SK-N-SH treated with all-trans-retinoic acid at 6 μM for 48 hours (cell line): ENCODE data around the gene CACNA1D.

ENCODE experiments used
- PPARA ChIP-seq: fragments of 250-450 bp; sonication (Bioruptor Pico); IDR thresholded peaks from 2 replicates; pipeline ENCODE4 v1.5.0; 2020; ENCODE audit warnings: mild to moderate bottlenecking, borderline replicate concordance
- RARB ChIP-seq: fragments of 250-450 bp; sonication (Bioruptor Pico); IDR thresholded peaks from 2 replicates; pipeline ENCODE4 v1.8.0; 2021; ENCODE audit warnings: mild to moderate bottlenecking, moderate library complexity
- ZNF70 ChIP-seq: fragments of 450-650 bp; formaldehyde crosslinking; IDR thresholded peaks from 2 replicates; pipeline ENCODE4 v1.5.0; 2020; ENCODE audit warnings: mild to moderate bottlenecking, moderate library complexity
- TF ChIP-seq, protein P1 (sequence below): fragments of 250-450 bp; sonication (Bioruptor Pico); IDR thresholded peaks from 2 replicates; pipeline ENCODE4 v1.8.0; 2020; ENCODE audit warnings: mild to moderate bottlenecking, moderate library complexity, borderline replicate concordance

DNA sequence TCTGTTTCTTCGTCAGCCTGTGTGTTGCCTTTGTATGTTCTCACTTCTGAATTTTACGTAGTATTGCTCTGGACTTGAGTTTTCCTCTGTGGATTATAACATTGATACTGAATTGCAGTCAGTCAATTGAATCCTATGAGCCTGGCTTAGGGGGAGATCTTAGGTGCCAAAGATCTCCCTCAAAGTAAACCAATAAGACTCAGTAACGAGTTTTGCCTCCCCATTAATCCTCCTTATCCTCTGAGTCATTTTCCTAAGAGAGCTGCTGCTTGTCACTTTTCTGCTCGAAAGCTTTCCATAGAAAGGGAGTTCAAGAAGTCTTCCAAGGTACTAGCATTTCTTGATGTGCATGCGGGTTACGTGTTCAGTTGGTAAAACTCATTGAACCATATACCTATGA is 225.4 kb downstream of the CACNA1D start:
- TF ChIP-seq ZNF70 (CRISPR knock-in tag) (no peak), RARB (CRISPR knock-in tag) (no peak), PPARA (CRISPR knock-in tag) (no peak)
- TF ChIP-seq, protein P1, sequence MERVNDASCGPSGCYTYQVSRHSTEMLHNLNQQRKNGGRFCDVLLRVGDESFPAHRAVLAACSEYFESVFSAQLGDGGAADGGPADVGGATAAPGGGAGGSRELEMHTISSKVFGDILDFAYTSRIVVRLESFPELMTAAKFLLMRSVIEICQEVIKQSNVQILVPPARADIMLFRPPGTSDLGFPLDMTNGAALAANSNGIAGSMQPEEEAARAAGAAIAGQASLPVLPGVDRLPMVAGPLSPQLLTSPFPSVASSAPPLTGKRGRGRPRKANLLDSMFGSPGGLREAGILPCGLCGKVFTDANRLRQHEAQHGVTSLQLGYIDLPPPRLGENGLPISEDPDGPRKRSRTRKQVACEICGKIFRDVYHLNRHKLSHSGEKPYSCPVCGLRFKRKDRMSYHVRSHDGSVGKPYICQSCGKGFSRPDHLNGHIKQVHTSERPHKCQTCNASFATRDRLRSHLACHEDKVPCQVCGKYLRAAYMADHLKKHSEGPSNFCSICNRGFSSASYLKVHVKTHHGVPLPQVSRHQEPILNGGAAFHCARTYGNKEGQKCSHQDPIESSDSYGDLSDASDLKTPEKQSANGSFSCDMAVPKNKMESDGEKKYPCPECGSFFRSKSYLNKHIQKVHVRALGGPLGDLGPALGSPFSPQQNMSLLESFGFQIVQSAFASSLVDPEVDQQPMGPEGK (CRISPR knock-in tag), result no peak
